B cell (primary cell): ENCODE measurements around the gene SUOX.

Experiments
- CTCF ChIP-seq: fragments of 200-600 bp; IDR thresholded peaks from one replicate; pipeline ENCODE4 v1.8.0; 2022; ENCODE audit warnings: antibody characterized with exemption, mild to moderate bottlenecking
- EZH2 ChIP-seq: IDR thresholded peaks from 2 replicates; pipeline ENCODE4 v1.6.1; 2012; ENCODE audit warnings: borderline replicate concordance, low read depth, mild to moderate bottlenecking, moderate library complexity, low read length; ENCODE audit not compliant: insufficient read depth, poor library complexity, severe bottlenecking

GRCh38 chr12:55984861-55985260 lies 12.2 kb upstream of the SUOX start:
- TF ChIP-seq EZH2 (no peak), CTCF (no peak)
